Uterus (tissue), 4 donors: ENCODE results near the gene EHMT1. TPM values are rescaled to one million over a fixed set of nuclear protein-coding genes. Genes with fewer than 3 reads are reported as not detected.

Experiments used
- DNase-seq, 2 donors: peaks; one replicate each; pipeline ENCODE4 v3.0.0-alpha.2; 2019 to 2020
- H3K27ac ChIP-seq, 2 donors: fragments of 200-600 bp; sonication (generic); 1 replicate in 1 of 2; 2 replicates in 1 of 2; pipeline ENCODE4 v1.5.1; 2016 to 2018
- H3K27me3 ChIP-seq, 2 donors: fragments of 200-600 bp; sonication (generic); one replicate each; pipeline ENCODE4 v1.5.1; 2018 to 2019; ENCODE audit warnings: control low read depth in 1 of 2
- H3K36me3 ChIP-seq, 2 donors: fragments of 200-600 bp; sonication (generic); one replicate each; pipeline ENCODE4 v1.5.1; 2019; ENCODE audit warnings: control low read depth in 1 of 2
- H3K4me1 ChIP-seq, 2 donors: fragments of 200-600 bp; sonication (generic); one replicate each; pipeline ENCODE4 v1.5.1; 2018 to 2019; ENCODE audit warnings: control low read depth in 1 of 2
- H3K4me3 ChIP-seq, 2 donors: fragments of 200-600 bp; sonication (generic); 1 replicate in 1 of 2; 2 replicates in 1 of 2; pipeline ENCODE4 v1.5.1; 2018 to 2019; ENCODE audit warnings: mild to moderate bottlenecking in 1 of 2
- H3K9me3 ChIP-seq, 2 donors: fragments of 200-600 bp; sonication (generic); one replicate each; pipeline ENCODE4 v1.5.1; 2019; ENCODE audit warnings: control low read depth in 1 of 2
- CTCF ChIP-seq, 4 experiments: fragments of 200-600 bp in 2 of 4; fragments of 450-650 bp in 2 of 4; sonication (generic) in 2 of 4; IDR thresholded peaks; one replicate each; pipeline ENCODE4 v1.5.1; 2016 to 2019; ENCODE audit warnings: antibody characterized with exemption in 4 of 4, mild to moderate bottlenecking in 2 of 4, moderate library complexity in 1 of 4
- POLR2A ChIP-seq, 2 donors: fragments of 450-650 bp; IDR thresholded peaks; one replicate each; pipeline ENCODE4 v1.6.1; 2016; ENCODE audit warnings: antibody characterized with exemption in 2 of 2, mild to moderate bottlenecking in 1 of 2, moderate library complexity in 1 of 2
- intact Hi-C: fragments of 100-400 bp; cut with DNase I; formaldehyde crosslinking; loops from one replicate; pipeline ENCODE4 v1.15.1; 2023; ENCODE audit warnings: low total_unique reads
- total RNA-seq, 4 donors: library from RNA; depleted of rRNA in 3 of 4; stranded (reverse); fragments of >200 nt in 3 of 4; gene quantifications; one replicate each; pipeline versions ENCODE4 v1.1.0 to v1.2.4, GENCODE V29; 2014 to 2023
- donor health status: DM: yes; HTN: yes; CAD: no.

The EHMT1 gene
- total RNA-seq, 4 donors from 2014 or later = 32.6 to 109 (median 74.9) TPM

- DNase-seq = no peak
- H3K4me1 ChIP-seq = no peaks in the 10 kb centered on the region
- no peaks in the 10 kb centered on the region for H3K9me3 ChIP-seq
- no peak overlapping the region for H3K27ac ChIP-seq
- no peak overlapping the region for H3K4me3 ChIP-seq
- no peaks in the 10 kb centered on the region for H3K27me3 ChIP-seq
- no peak for TF ChIP-seq CTCF (IDR thresholded peaks at IDR 0.05)
- no peak for TF ChIP-seq POLR2A (IDR thresholded peaks at IDR 0.05)
- H3K36me3 ChIP-seq = no peaks in the 10 kb centered on the region
- intact Hi-C loops = no loop called here
Measured at GRCh38 chr9:137642118-137642601, 23.4 kb downstream of the EHMT1 start.

- H3K4me3 ChIP-seq = no peak overlapping the region
- no peaks in the 10 kb centered on the region for H3K9me3 ChIP-seq
- no peaks in the 10 kb centered on the region for H3K36me3 ChIP-seq
- DNase-seq = no peak
- intact Hi-C loops = no loop called here
- TF ChIP-seq POLR2A (IDR thresholded peaks at IDR 0.05) (no peak), CTCF (IDR thresholded peaks at IDR 0.05) (no peak)
- no peak overlapping the region for H3K27ac ChIP-seq
- no peaks in the 10 kb centered on the region for H3K4me1 ChIP-seq
- no peaks in the 10 kb centered on the region for H3K27me3 ChIP-seq
Measured at GRCh38 chr9:137642892-137643291, 24.1 kb downstream of the EHMT1 start.

- Histone ChIP-seq H3K36me3 (no peaks in the 10 kb centered on the region), H3K9me3 (no peaks in the 10 kb centered on the region), H3K27ac (no peak overlapping the region), H3K27me3 (no peaks in the 10 kb centered on the region), H3K4me1 (no peaks in the 10 kb centered on the region), H3K4me3 (no peak overlapping the region)
- TF ChIP-seq CTCF (IDR thresholded peaks at IDR 0.05) = no peak
- TF ChIP-seq POLR2A (IDR thresholded peaks at IDR 0.05) = no peak
- DNase-seq = no peak
- intact Hi-C loops = no loop called here
Measured at GRCh38 chr9:137643921-137644320, 25.1 kb downstream of the EHMT1 start.

GRCh38 chr9:137645211-137645610, 26.4 kb downstream of the EHMT1 start:
- H3K27me3 ChIP-seq = no peaks in the 10 kb centered on the region
- H3K4me3 ChIP-seq = no peak overlapping the region
- no peak for DNase-seq
- no peaks in the 10 kb centered on the region for H3K36me3 ChIP-seq
- H3K27ac ChIP-seq = no peak overlapping the region
- no peak for TF ChIP-seq POLR2A (IDR thresholded peaks at IDR 0.05)
- no peak for TF ChIP-seq CTCF (IDR thresholded peaks at IDR 0.05)
- H3K4me1 ChIP-seq = no peaks in the 10 kb centered on the region
- intact Hi-C loops = no loop called here
- no peaks in the 10 kb centered on the region for H3K9me3 ChIP-seq

- Histone ChIP-seq H3K9me3 (no peaks in the 10 kb centered on the region), H3K27me3 (no peaks in the 10 kb centered on the region), H3K4me3 (no peak overlapping the region), H3K36me3 (no peaks in the 10 kb centered on the region), H3K27ac (no peak overlapping the region), H3K4me1 (no peaks in the 10 kb centered on the region)
- no peak for DNase-seq
- intact Hi-C loops = no loop called here
- TF ChIP-seq CTCF (IDR thresholded peaks at IDR 0.05) (no peak), POLR2A (IDR thresholded peaks at IDR 0.05) (no peak)
Measured at GRCh38 chr9:137646341-137646740, 27.5 kb downstream of the EHMT1 start.
